Fibroblast of the aortic adventitia (primary cell): ENCODE results near the gene RNPS1. TPM values are rescaled to one million over a fixed set of nuclear protein-coding genes. Genes with fewer than 3 reads are reported as not detected.

Experiments
- DNase-seq: peaks from one replicate; pipeline ENCODE4 v3.0.0-alpha.2; 2010; ENCODE audit warnings: low read depth
- H3K4me3 ChIP-seq: 2 replicates; pipeline ENCODE4 v1.5.1; 2011; ENCODE audit warnings: low read depth, mild to moderate bottlenecking, control low read depth, low read length, moderate library complexity
- CTCF ChIP-seq: IDR thresholded peaks from 2 replicates; pipeline ENCODE4 v1.5.1; 2011; ENCODE audit warnings: mild to moderate bottlenecking, low read length, control low read depth, inconsistent platforms; ENCODE audit not compliant: insufficient read depth
- total RNA-seq: library from RNA; depleted of rRNA; stranded (reverse); fragments of >200 nt; gene quantifications from 2 replicates; pipeline ENCODE4 v1.2.3, GENCODE V29; 2012; ENCODE audit warnings: low replicate concordance

The RNPS1 gene
- total RNA-seq, 1 donor: 94.7 TPM

GRCh38 chr16:2233872-2234812 is 33.8 kb downstream of the RNPS1 start:
- TF ChIP-seq CTCF: no peak
- H3K4me3 ChIP-seq: no peak overlapping the region
- DNase-seq: no peak

- no peak for DNase-seq
- TF ChIP-seq CTCF: no peak
- H3K4me3 ChIP-seq: no peak overlapping the region
Observed at GRCh38 chr16:2233046-2233775, 34.7 kb downstream of the RNPS1 start.

GRCh38 chr16:2232094-2232990 is 35.6 kb downstream of the RNPS1 start:
- DNase-seq: no peak
- H3K4me3 ChIP-seq: no peak overlapping the region
- no peak for TF ChIP-seq CTCF

- H3K4me3 ChIP-seq: no peak overlapping the region
- DNase-seq: no peak
- TF ChIP-seq CTCF: no peak
Observed at GRCh38 chr16:2231016-2231931, 36.7 kb downstream of the RNPS1 start.

- H3K4me3 ChIP-seq: no peak overlapping the region
- TF ChIP-seq CTCF: no peak
- no peak for DNase-seq
Observed at GRCh38 chr16:2230376-2230775, 37.5 kb downstream of the RNPS1 start.
